Activated T-cell treated with anti-CD3 and anti-CD28 coated beads for 48 hours (primary cell): ENCODE measurements around the gene HMGXB3.

Experiments
- DNase-seq: peaks from one replicate; pipeline ENCODE4 v3.0.0-alpha.2; 2020; ENCODE audit warnings: low read depth

Gene HMGXB3

DNA sequence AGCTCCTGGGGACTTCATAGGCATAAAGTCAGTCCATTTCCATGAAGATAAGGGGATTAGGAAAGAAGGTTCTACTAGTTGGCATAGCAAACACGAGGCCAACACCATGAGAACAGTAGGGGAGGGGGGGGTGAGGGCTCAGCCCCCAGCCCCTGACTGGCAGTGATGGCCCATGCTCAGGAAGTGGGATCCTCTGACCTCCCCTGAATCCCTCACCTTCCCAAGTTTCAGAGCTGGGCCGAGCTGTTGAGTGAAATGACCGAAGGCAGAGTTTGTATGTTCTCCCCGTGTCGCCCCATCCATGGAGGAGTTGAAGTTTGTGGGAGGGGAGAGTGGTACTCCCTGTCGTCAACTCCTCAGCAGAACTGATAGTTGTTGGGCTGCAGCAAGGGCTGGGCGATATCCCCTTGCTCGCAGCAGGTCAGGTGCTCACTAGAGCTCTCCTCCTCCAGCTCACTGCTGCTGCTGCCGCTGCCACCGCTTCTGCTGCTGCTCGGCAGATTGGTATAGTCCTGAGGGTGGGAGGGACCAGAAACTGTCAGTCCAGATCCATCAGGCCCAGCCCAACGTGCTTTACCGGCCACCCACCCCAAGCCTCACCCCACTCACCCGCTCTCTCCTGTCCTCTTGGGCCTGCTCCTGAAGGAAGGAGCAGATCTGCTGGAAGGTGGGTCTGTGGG, 53.3 kb downstream of the HMGXB3 start:
- DNase-seq: no peak

DNA sequence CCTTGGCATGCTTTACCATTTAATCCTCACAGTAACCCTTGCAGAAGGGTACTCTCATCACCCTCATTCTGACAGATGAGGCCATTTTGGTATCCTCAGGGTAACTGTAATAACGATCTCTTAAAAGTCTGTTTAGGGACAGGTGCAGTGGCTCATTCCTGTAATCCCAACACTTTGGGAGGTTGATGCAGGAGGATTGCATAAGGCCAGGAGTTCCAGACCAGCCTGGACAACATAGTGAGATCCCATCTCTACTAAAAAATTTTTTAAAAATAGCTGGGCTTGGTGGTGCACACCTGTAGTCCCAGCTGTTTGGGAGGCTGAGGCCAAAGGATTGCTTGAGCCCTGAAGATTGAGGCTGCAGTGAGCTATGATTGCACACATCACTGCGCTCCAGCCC, 54.0 kb downstream of the HMGXB3 start:
- DNase-seq: no peak

- no peak for DNase-seq
Measured at GRCh38 chr5:150055326-150056074, 55.0 kb downstream of the HMGXB3 start.

DNA sequence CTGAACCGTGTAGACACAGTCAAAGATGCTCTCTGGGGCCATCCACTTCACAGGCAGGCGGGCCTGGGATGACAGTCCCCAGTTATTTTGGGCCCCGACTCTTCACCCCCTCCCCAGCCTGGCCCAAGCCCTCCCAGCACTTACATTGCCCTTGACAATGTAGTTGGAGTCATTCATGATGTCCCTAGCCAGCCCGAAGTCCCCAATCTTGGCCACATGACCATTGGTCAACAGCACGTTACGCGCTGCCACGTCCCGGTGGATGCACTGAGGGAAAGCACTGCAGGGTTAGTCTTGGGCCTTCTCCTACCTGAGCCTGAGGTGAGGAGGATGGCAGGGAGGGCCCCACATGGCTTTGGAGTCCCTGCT, 55.5 kb downstream of the HMGXB3 start:
- no peak for DNase-seq

DNA sequence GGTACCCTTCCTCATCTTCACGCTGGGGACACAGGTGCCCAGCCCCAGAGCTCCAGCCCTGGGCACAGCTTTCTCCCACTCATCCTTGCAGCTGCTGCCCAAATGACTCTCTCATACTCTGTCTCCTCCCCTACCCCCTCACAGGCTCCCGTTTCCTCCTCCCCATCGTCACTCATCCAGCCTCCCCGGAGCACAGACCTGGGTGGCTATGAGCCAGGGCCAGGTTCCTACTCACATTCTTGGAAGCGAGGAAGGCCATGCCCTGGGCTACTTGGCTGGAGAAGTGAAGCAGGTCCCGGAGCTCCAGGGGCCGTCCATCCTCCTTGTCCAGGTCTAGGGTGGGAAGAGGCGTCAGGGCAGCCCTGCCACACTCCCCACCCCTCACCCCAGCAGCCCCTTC, 56.5 kb downstream of the HMGXB3 start:
- no peak for DNase-seq

DNA sequence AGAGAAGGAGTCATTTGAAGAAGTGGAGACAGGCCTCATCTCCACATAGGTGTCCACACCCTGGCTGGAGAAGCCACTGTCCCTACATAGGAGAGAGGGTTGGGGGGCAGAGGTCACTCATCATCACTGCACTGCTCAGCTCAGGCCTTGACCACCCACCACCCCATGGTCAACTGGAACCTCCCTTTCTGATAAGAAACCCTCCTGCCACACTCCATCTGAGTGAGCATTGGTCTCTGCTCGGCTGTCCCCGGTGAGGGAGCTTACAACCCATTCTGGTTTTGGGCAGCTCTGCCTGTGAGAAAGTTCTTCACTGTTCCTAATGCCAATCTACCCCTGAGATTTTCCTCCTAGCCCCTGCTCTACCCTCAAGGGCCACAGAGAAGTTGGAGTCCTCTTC, 57.0 kb downstream of the HMGXB3 start:
- no peak for DNase-seq

- DNase-seq: no peak
Measured at GRCh38 chr5:150057996-150058395, 57.5 kb downstream of the HMGXB3 start.

GRCh38 chr5:150058480-150059126, 58.1 kb downstream of the HMGXB3 start:
- DNase-seq: no peak

- DNase-seq: no peak
Measured at GRCh38 chr5:150059623-150060022, 59.1 kb downstream of the HMGXB3 start.

DNA sequence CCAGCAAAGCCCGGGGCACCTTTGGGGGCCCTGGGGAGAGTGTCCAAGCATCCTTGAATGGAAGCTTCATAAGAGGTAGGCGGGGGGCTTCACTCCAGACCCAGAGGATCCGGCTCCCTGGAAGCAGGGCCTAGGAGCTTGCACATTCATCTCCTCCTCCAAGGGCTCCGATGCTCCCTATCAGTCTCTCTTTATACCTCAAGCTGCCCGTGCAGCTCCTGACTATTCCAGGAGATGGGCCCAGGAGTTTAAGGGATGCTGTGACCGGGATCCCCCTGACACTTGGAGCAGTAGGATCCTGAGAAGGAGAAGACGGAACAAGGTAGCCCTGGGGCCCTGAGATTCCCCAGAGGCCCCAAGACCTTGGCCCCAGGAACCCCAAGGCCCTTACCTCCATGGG, 59.9 kb downstream of the HMGXB3 start:
- DNase-seq: no peak

- no peak for DNase-seq
Measured at GRCh38 chr5:150061538-150061995, 61.0 kb downstream of the HMGXB3 start.

GRCh38 chr5:150062216-150062922, 61.8 kb downstream of the HMGXB3 start:
- no peak for DNase-seq

DNA sequence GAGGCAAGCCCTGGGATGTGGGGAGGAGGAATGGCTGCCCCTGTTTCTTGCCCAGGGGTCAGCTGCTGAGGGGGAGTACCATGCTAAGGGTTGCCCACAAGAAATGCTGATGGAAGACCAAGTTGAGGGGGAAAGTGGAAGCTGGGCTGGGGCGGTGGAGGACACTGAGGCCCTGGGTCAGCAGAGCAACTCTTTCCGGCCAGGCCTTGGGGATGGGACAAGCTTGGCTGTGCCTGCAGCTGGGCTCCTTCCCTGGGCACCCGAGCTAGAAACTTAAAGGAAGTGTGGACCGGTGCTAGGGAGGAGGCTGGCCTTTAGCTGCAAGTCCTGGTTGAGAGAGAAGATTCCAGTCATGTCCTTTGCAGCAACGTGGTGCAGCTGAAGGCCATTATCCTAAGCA, 63.1 kb downstream of the HMGXB3 start:
- DNase-seq: no peak

- DNase-seq: no peak
Measured at GRCh38 chr5:150064681-150065220, 64.2 kb downstream of the HMGXB3 start.

GRCh38 chr5:150065346-150065745, 64.8 kb downstream of the HMGXB3 start:
- no peak for DNase-seq

- DNase-seq: no peak
Measured at GRCh38 chr5:150065886-150066285, 65.3 kb downstream of the HMGXB3 start.

DNA sequence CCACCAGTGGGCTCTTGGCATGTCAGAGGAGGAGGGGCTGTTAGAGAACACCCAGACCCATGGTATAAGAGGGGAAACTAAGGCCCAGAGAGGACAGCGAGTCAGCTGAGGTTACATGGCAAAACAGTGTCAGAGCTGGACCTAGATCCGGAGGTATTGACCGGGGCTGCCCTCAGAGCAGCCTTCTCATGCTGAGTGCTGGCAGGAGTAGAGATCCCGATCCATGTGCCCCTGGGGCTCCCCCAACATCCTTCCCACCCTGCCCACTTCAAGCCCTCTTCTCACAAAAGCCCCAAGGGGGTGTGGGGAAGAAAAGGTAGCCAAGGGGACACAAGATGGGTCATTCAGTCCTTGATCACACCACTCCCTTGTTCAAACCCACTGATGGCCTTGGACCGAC, 65.9 kb downstream of the HMGXB3 start:
- no peak for DNase-seq

DNA sequence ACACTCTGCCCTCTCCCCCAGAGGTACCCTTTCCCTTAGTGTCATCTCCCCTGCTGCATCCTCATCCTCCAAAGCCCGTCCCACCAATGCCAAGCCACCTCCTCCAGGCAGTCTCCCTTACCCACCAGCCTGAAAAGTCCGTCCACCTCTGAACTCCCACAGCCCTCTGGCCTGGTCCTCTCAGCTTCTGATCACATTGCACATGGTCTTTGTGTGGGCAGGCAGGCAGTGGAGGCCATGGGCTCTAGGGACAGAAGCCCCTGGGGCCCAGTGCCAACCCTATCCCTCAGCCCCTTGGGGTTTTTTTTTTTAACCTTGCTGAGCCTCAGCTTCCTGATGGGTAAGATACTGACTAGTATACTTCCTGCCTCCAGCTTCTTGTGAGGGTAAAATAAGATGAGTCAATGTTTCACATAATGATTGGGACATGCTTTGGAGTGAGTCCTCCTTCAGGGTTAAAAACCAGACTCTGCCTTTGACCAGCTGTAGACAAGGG, 66.4 kb downstream of the HMGXB3 start:
- no peak for DNase-seq

GRCh38 chr5:150067405-150067960, 66.9 kb downstream of the HMGXB3 start:
- DNase-seq: no peak

DNA sequence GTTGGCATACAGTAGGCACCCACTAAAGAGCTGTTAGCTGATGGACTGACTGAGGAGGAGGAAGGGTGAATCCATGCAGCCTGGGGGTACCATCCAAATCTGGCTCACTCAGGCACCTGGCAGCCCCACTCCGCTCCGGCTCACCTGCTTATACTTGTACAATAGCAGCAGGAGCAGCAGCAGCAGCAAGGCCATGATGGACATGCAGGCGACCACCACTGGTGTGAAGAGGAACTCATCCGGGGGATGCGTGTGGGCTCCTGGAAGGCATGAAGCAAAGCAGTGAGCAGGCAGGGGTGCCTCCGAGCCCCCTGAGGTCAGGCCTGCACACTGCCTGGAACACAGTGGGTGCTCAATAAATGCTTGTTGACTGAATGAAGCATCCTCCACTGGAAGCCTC, 67.5 kb downstream of the HMGXB3 start:
- DNase-seq: no peak

GRCh38 chr5:150068472-150068871, 67.9 kb downstream of the HMGXB3 start:
- DNase-seq: no peak
